Astrocyte of the spinal cord (primary cell): ENCODE measurements around the gene KCNQ5.

Experiments used
- DNase-seq: peaks from one replicate; pipeline ENCODE4 v3.0.0; 2011; ENCODE audit warnings: low read depth, low spot score
- H3K4me3 ChIP-seq: 2 replicates; pipeline ENCODE4 v1.5.1; 2011; ENCODE audit warnings: low read depth, mild to moderate bottlenecking, low read length, moderate library complexity
- in situ Hi-C: cut with HindIII; loops from 2 replicates; pipeline ENCODE4 v1.10.0; 2017; ENCODE audit warnings: low sequenced_read_pairs
- TF ChIP-seq, protein P1 (sequence below): IDR thresholded peaks from 2 replicates; pipeline ENCODE4 v1.5.1; 2012; ENCODE audit warnings: low read depth, mild to moderate bottlenecking, low read length, inconsistent platforms

KCNQ5 gene

DNA sequence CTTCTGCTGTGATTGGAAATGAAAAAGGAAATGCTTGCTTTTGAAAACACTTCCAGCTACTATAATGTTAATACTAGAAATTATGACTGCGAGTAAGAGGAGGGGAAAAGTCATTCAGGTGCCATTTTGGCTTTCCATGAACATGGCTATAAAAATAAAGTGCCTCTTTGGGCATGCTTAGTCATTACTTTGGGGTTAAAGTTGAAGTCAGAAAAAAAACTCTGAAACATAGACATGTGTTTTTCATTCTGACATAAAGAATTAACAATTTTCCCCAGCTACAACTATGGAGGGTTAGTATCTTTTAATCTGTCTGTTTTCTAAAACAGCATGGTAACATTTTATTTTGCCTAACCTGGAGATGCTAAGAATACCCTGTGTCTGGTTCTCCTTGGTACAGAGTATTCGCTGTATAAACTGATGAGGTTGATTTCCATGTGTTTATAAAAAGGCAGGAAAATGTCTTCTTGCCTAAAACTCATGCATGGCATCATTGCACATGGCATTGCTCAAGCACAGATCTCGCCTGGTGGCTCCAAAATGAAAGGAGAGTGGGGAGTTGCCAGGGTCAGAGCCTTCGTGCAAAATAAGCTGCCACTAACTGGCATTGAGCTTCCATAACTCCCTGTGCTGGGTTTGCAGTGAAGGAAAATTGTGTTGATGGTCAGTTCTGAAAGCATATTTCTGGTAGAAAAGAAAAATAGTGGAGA, 188.9 kb downstream of the KCNQ5 start:
- DNase-seq = no peak
- H3K4me3 ChIP-seq = no peak overlapping the region
- in situ Hi-C loops = no loop called here
- TF ChIP-seq, protein P1, sequence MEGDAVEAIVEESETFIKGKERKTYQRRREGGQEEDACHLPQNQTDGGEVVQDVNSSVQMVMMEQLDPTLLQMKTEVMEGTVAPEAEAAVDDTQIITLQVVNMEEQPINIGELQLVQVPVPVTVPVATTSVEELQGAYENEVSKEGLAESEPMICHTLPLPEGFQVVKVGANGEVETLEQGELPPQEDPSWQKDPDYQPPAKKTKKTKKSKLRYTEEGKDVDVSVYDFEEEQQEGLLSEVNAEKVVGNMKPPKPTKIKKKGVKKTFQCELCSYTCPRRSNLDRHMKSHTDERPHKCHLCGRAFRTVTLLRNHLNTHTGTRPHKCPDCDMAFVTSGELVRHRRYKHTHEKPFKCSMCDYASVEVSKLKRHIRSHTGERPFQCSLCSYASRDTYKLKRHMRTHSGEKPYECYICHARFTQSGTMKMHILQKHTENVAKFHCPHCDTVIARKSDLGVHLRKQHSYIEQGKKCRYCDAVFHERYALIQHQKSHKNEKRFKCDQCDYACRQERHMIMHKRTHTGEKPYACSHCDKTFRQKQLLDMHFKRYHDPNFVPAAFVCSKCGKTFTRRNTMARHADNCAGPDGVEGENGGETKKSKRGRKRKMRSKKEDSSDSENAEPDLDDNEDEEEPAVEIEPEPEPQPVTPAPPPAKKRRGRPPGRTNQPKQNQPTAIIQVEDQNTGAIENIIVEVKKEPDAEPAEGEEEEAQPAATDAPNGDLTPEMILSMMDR = no peak

- TF ChIP-seq, protein P1 = no peak
- in situ Hi-C loops = no loop called here
- peak; percentile 34 for DNase-seq
- H3K4me3 ChIP-seq = no peak overlapping the region
Measured at GRCh38 chr6:72811971-72812421, 190.1 kb downstream of the KCNQ5 start.

DNA sequence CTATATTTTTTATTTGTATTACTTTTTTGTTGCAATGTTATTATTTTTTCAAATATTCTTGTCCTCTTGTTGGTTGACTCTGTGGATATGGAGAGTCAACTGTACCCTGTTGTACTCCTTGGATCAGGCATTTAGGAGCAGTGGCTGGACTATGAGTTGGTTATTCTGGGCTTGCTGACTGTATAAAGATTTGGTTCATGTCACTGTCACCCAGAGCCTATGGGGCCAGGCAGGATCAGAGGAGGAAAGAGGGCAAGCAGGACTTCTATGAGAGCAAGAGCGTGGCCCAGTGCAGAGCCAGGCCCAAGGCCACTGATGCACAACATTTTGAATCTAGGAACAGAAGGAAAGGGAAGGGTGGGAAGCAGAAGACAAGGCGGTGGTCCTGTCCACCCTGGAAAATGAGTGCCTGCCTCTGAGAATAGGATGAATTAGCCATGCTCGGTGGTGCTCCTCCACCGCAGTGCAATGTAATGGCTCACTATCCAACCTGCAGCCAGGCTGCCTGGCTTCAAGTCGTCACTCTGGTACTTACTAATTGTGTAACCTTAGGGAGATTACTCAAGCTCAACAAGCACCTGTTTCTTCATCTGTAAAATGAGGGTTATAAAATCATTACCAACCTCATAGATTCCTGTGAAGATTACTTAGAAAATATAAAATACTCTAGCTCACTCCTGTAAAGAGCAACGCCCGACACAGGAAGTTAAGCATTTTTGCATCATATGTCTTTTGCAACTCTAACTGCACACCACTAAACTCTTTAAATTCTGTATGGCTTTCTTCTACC, 192.1 kb downstream of the KCNQ5 start:
- no peak for DNase-seq
- in situ Hi-C loops = no loop called here
- H3K4me3 ChIP-seq = no peak overlapping the region
- TF ChIP-seq, protein P1 = no peak

- TF ChIP-seq, protein P1 = no peak
- in situ Hi-C loops = no loop called here
- DNase-seq = no peak
- H3K4me3 ChIP-seq = no peak overlapping the region
Measured at GRCh38 chr6:72816022-72816421, 194.2 kb downstream of the KCNQ5 start.

DNA sequence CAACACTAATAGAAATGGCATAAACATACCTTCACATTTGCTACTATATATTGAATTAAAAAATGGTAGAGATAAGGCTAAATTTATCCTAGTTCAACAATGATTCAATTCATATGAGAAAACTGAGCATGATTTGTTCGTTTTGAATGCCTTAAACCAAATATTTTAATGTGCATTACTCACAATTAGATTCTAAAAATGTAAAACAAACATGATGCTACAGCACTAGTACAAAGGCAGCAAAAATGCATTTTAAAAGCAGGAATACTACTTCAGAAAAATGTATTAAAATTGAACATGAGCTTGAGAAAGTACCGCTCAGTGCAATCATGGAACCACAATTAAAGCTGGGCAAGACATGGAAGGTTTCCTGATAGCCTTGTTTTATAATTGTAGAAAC, 195.3 kb downstream of the KCNQ5 start:
- no peak overlapping the region for H3K4me3 ChIP-seq
- DNase-seq = no peak
- in situ Hi-C loops = no loop called here
- TF ChIP-seq, protein P1 = no peak

- DNase-seq = no peak
- TF ChIP-seq, protein P1 = no peak
- in situ Hi-C loops = no loop called here
- H3K4me3 ChIP-seq = no peak overlapping the region
Measured at GRCh38 chr6:72819609-72820008, 197.7 kb downstream of the KCNQ5 start.
